ENCODE measurements around the gene MDM2. TPM values are rescaled to one million over a fixed set of nuclear protein-coding genes. Genes with fewer than 3 reads are reported as not detected.

Gene MDM2
- polyA plus RNA-seq, 1 of the 3 experiments (the other 2 are of a cell fraction): 21.5 TPM

- Histone ChIP-seq H3K9me3 (no peaks in the 10 kb centered on the region), H3K9ac (no peak overlapping the region), H3K4me3 (ENCODE audit: low read depth in 2 of 2, low read length in 1 of 2) (no peak overlapping the region), H3K9me2 (no peaks in the 10 kb centered on the region), H3K4me2 (no peak overlapping the region), H3K79me2 (ENCODE audit: insufficient read depth) (no peaks in the 10 kb centered on the region), H3F3A (replicated peaks; ENCODE audit: insufficient read depth) (no peaks in the 10 kb centered on the region), H2AFZ (ENCODE audit: low read depth) (no peak overlapping the region), H4K20me1 (ENCODE audit: insufficient read depth) (no peaks in the 10 kb centered on the region), H3K36me3 (replicated peaks in 1 of 2; ENCODE audit: control insufficient read depth in 1 of 2, insufficient read depth in 2 of 2, low read length in 1 of 2) (no peaks in the 10 kb centered on the region), H3K27me3 (ENCODE audit: insufficient read depth) (no peaks in the 10 kb centered on the region), H3K27ac (ENCODE audit: low read depth in 2 of 2, low read length in 1 of 2) (no peak overlapping the region), H3K4me1 (ENCODE audit: control insufficient read depth in 1 of 2, insufficient read depth in 2 of 2, low read depth in 1 of 2, low read length in 1 of 2) (no peaks in the 10 kb centered on the region)
- ChIA-PET POLR2A (no interaction called here), CTCF (interaction anchor here (0.9 to 1.3 kb wide), 5 partner anchors 13 to 208 kb away, joined by 3 to 5 read pairs (median 3); no protein-coding TSS in a partner anchor)
- no peak for DNase-seq
- TF ChIP-seq POLR2AphosphoS5 (IDR thresholded peaks at IDR 0.05; ENCODE audit: low read depth, low read length): no peak
- TF ChIP-seq, protein P1, sequence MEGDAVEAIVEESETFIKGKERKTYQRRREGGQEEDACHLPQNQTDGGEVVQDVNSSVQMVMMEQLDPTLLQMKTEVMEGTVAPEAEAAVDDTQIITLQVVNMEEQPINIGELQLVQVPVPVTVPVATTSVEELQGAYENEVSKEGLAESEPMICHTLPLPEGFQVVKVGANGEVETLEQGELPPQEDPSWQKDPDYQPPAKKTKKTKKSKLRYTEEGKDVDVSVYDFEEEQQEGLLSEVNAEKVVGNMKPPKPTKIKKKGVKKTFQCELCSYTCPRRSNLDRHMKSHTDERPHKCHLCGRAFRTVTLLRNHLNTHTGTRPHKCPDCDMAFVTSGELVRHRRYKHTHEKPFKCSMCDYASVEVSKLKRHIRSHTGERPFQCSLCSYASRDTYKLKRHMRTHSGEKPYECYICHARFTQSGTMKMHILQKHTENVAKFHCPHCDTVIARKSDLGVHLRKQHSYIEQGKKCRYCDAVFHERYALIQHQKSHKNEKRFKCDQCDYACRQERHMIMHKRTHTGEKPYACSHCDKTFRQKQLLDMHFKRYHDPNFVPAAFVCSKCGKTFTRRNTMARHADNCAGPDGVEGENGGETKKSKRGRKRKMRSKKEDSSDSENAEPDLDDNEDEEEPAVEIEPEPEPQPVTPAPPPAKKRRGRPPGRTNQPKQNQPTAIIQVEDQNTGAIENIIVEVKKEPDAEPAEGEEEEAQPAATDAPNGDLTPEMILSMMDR (IDR thresholded peaks at IDR 0.05): no peak
- TF ChIP-seq EP300 (IDR thresholded peaks at IDR 0.05; ENCODE audit: borderline replicate concordance in 1 of 2, low read depth in 1 of 2, low read length in 1 of 2): no peak
- TF ChIP-seq RCOR1 (IDR thresholded peaks at IDR 0.05; ENCODE audit: low read length): no peak
- no peak for TF ChIP-seq REST (IDR thresholded peaks at IDR 0.05; ENCODE audit: low read depth, low read length)
- no peak for TF ChIP-seq EZH2phosphoT487 (IDR thresholded peaks at IDR 0.05; ENCODE audit: borderline replicate concordance, low read depth)
- no peak for TF ChIP-seq MEF2A (IDR thresholded peaks at IDR 0.05; ENCODE audit: borderline replicate concordance, low read depth)
- no peak for TF ChIP-seq TEAD4 (IDR thresholded peaks at IDR 0.05; ENCODE audit: borderline replicate concordance, insufficient read depth)
- no peak for TF ChIP-seq NRF1 (IDR thresholded peaks at IDR 0.05; ENCODE audit: low read depth, low read length)
- no peak for TF ChIP-seq ELF1 (IDR thresholded peaks at IDR 0.05)
- TF ChIP-seq, protein P2, sequence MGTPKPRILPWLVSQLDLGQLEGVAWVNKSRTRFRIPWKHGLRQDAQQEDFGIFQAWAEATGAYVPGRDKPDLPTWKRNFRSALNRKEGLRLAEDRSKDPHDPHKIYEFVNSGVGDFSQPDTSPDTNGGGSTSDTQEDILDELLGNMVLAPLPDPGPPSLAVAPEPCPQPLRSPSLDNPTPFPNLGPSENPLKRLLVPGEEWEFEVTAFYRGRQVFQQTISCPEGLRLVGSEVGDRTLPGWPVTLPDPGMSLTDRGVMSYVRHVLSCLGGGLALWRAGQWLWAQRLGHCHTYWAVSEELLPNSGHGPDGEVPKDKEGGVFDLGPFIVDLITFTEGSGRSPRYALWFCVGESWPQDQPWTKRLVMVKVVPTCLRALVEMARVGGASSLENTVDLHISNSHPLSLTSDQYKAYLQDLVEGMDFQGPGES (IDR thresholded peaks at IDR 0.05; ENCODE audit: low read depth, low read length): no peak
- no peak for TF ChIP-seq MAX (IDR thresholded peaks at IDR 0.05; ENCODE audit: low read depth)
- TF ChIP-seq TAF1 (IDR thresholded peaks at IDR 0.05; ENCODE audit: borderline replicate concordance, low read depth, low read length): no peak
- TF ChIP-seq YY1 (IDR thresholded peaks at IDR 0.05; ENCODE audit: low read depth): no peak
- TF ChIP-seq FOXJ3 (CRISPR knock-in tag; IDR thresholded peaks at IDR 0.05): no peak
- TF ChIP-seq SMC3 (IDR thresholded peaks at IDR 0.05; ENCODE audit: low read depth, low read length): no peak
- no peak for TF ChIP-seq NFIC (IDR thresholded peaks at IDR 0.05; ENCODE audit: borderline replicate concordance)
- no peak for TF ChIP-seq SIN3A (IDR thresholded peaks at IDR 0.05; ENCODE audit: borderline replicate concordance, low read depth, low read length)
- 89% methylated on average over 3 of the region's 3 CpGs for WGBS (ENCODE audit: low lambda C conversion rate)
Measured at GRCh38 chr12:68861890-68862289, 53.9 kb downstream of the MDM2 start.

Measured in SK-N-SH (cell line).